AG04449 (cell line): ENCODE measurements around the gene RING1.

ENCODE experiments used
- CTCF ChIA-PET: fragments of 350-600 bp; formaldehyde crosslinking; extraction: SDS; loops from one replicate; lab custom pipeline; 2021; ENCODE audit warnings: antibody characterized with exemption; lab: Yijun Ruan, JAX
- POLR2A ChIA-PET: fragments of 400-600, 350-600 bp; formaldehyde crosslinking; extraction: SDS; loops from one replicate; lab custom pipeline; 2020; ENCODE audit warnings: antibody characterized with exemption, inconsistent platforms; lab: Yijun Ruan, JAX
- DNase-seq: peaks from one replicate; pipeline ENCODE4 v3.0.0-alpha.2; 2010; ENCODE audit warnings: low read depth, low spot score
- H3K4me3 ChIP-seq: 2 replicates; pipeline ENCODE4 v1.5.1; 2011; ENCODE audit warnings: low read depth, mild to moderate bottlenecking, control low read depth, low read length
- TF ChIP-seq, protein P1 (sequence below): IDR thresholded peaks from one replicate; pipeline ENCODE4 v1.5.1; 2011; ENCODE audit warnings: mild to moderate bottlenecking, moderate library complexity, low read length, control low read depth, inconsistent platforms; ENCODE audit not compliant: insufficient read depth; ENCODE audit errors: missing control alignments

RING1 gene

GRCh38 chr6:33175436-33176069 lies 32.7 kb upstream of the RING1 start:
- DNase-seq: no peak
- no peak overlapping the region for H3K4me3 ChIP-seq
- CTCF ChIA-PET: interaction anchor here (4.0 to 5.1 kb wide), 3 partner anchors 14 to 161 kb away, joined by 22 to 44 read pairs (median 43); no protein-coding TSS in a partner anchor
- TF ChIP-seq, protein P1, sequence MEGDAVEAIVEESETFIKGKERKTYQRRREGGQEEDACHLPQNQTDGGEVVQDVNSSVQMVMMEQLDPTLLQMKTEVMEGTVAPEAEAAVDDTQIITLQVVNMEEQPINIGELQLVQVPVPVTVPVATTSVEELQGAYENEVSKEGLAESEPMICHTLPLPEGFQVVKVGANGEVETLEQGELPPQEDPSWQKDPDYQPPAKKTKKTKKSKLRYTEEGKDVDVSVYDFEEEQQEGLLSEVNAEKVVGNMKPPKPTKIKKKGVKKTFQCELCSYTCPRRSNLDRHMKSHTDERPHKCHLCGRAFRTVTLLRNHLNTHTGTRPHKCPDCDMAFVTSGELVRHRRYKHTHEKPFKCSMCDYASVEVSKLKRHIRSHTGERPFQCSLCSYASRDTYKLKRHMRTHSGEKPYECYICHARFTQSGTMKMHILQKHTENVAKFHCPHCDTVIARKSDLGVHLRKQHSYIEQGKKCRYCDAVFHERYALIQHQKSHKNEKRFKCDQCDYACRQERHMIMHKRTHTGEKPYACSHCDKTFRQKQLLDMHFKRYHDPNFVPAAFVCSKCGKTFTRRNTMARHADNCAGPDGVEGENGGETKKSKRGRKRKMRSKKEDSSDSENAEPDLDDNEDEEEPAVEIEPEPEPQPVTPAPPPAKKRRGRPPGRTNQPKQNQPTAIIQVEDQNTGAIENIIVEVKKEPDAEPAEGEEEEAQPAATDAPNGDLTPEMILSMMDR: no peak
- POLR2A ChIA-PET: no interaction called here

DNA sequence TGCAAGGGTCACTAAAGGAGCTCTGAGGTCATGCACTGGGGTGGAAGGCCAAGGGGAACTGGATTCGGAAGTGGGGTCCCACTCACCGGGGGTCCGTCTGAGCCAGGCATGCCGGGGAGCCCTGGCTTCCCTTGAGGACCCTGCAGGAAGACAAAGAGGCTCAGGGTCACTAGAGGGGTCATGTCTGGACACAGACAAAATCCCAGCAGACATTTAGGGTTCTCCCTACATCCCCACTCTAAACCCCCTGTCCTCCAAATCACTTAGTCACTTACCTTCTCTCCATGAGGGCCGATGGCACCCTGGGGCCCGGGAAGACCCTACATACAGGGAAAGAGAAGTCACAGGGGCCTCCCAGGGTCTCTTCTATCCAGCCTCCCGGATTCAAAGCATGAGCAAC lies 31.4 kb upstream of the RING1 start:
- no peak overlapping the region for H3K4me3 ChIP-seq
- TF ChIP-seq, protein P1: no peak
- CTCF ChIA-PET: interaction anchor here (0.7 to 5.1 kb wide), 3 partner anchors 15 to 21 kb away, joined by 3 to 43 read pairs (median 22); no protein-coding TSS in a partner anchor
- no peak for DNase-seq
- POLR2A ChIA-PET: no interaction called here

DNA sequence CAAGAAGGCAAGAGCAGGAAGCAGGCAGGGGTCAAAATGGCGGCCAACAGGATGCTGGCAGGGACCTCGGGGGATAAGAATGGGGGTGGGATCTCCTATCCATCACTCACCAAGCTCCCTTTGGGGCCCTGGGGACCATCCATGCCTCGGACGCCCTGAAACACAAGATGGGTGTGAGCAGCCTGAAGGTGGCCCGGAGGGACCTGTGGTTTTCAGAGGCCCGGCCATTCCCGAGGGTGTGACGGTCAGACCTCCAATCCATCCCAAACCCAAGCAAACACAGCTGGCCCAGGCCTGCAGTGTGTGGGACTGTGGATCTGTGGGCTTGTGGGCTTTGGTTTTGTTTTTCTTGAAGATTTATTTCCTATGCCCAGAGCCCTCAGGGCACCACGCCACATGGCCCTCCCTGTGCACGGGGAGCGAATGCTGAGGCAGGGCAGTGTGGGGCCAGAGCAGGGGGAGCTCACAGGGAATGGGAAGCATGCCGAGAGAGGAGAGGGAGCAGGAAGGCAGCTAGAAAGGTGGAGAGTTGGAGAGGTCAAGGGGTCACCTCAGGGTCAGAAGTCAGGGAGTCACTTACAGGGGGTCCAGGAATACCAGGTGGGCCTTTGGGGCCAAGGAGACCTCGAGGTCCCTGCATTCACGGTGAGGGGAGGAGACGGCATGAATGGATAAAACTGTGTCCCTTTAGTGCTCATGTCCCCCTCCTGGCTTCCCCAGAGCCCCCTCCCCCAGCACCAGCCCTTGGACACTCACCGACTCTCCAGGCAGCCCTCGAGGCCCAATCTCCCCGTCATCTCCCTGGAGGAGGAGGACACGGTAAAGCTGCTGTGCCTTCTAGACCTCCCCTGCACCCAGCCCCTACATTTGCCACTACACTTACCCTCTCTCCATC lies 30.5 kb upstream of the RING1 start:
- TF ChIP-seq, protein P1: no peak
- CTCF ChIA-PET: interaction anchor here (0.7 to 1.8 kb wide), 4 partner anchors 16 to 71 kb away, joined by 3 to 8 read pairs (median 4); no protein-coding TSS in a partner anchor
- DNase-seq: no peak
- POLR2A ChIA-PET: no interaction called here
- H3K4me3 ChIP-seq: no peak overlapping the region

DNA sequence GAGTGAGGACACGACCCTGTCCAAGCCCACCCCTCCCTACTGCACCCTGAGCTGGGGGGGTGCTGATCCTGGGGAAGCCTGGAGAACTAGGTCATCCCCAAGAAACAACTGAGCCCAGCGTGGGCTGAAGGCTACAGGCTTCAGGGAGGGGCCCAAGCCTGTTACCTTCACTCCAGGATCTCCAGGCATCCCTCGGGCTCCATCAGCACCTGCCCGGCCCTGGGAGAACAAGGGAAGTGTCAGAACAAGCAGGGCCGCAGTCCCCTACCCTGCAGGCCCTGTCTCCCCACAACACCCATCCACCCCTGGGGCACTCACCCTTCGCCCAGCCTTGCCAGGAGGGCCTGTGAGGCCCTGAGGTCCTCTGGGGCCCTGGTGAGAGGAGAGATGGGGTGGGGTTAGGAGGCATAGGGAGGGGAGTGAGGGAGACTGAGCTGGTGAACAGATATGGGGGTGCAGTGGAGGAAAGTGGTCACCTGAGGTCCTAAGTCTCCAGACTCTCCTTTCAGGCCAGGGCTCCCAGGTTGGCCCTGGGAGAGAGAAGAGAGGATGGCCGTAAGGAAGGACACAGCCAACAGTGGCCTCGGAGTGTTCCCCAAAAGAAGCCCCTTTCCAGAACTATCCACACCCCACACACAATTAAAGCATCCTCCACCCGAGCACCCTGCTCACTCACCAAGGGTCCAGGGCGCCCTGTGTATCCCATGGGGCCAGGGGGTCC lies 29.4 kb upstream of the RING1 start:
- ChIA-PET POLR2A (no interaction called here), CTCF (interaction anchor here (1.1 to 1.8 kb wide), 4 partner anchors 17 to 70 kb away, joined by 3 to 8 read pairs (median 5); no protein-coding TSS in a partner anchor)
- no peak for DNase-seq
- H3K4me3 ChIP-seq: no peak overlapping the region
- TF ChIP-seq, protein P1: no peak

- TF ChIP-seq, protein P1: no peak
- no peak overlapping the region for H3K4me3 ChIP-seq
- CTCF ChIA-PET: interaction anchor here (1.5 kb wide), 1 partner anchor 9 kb away, joined by 7 read pairs; no protein-coding TSS in a partner anchor
- no peak for DNase-seq
- POLR2A ChIA-PET: no interaction called here
Observed at GRCh38 chr6:33181141-33181540, 27.2 kb upstream of the RING1 start.
